Nephron progenitor cell (in vitro differentiated cells): ENCODE data around the gene CTXND1.
"Not testable (repeated sequence)": the region's sequence is repeated elsewhere in the genome, so short reads cannot be mapped to it uniquely, and the experiment has no call there.

Experiments used
- DNase-seq: peaks from one replicate; pipeline ENCODE4 v3.0.0; 2021
- H3K27ac Mint-ChIP-seq: 2 replicates; pipeline ENCODE4 v1.8.0; 2021; ENCODE audit warnings: mild to moderate bottlenecking, moderate library complexity, mixed read lengths
- H3K27me3 Mint-ChIP-seq: 2 replicates; pipeline ENCODE4 v1.8.0; 2021; ENCODE audit warnings: mild to moderate bottlenecking, low read depth, mixed read lengths; ENCODE audit not compliant: poor library complexity
- H3K36me3 Mint-ChIP-seq: 2 replicates; pipeline ENCODE4 v1.8.0; 2021; ENCODE audit warnings: low read depth, mixed read lengths
- H3K4me1 Mint-ChIP-seq: 2 replicates; pipeline ENCODE4 v1.8.0; 2021; ENCODE audit warnings: mixed read lengths
- H3K4me3 Mint-ChIP-seq: 2 replicates; pipeline ENCODE4 v1.8.0; 2021; ENCODE audit warnings: mild to moderate bottlenecking, moderate library complexity, mixed read lengths
- H3K9me3 Mint-ChIP-seq: 2 replicates; pipeline ENCODE4 v1.8.0; 2021; ENCODE audit warnings: mild to moderate bottlenecking, moderate library complexity, mixed read lengths
- TF ChIP-seq, protein P1 (sequence below): fragments of 200-600 bp; sonication (generic); IDR thresholded peaks from 2 replicates; pipeline ENCODE4 v1.5.0; 2021; ENCODE audit warnings: antibody characterized with exemption

CTXND1 gene

DNA sequence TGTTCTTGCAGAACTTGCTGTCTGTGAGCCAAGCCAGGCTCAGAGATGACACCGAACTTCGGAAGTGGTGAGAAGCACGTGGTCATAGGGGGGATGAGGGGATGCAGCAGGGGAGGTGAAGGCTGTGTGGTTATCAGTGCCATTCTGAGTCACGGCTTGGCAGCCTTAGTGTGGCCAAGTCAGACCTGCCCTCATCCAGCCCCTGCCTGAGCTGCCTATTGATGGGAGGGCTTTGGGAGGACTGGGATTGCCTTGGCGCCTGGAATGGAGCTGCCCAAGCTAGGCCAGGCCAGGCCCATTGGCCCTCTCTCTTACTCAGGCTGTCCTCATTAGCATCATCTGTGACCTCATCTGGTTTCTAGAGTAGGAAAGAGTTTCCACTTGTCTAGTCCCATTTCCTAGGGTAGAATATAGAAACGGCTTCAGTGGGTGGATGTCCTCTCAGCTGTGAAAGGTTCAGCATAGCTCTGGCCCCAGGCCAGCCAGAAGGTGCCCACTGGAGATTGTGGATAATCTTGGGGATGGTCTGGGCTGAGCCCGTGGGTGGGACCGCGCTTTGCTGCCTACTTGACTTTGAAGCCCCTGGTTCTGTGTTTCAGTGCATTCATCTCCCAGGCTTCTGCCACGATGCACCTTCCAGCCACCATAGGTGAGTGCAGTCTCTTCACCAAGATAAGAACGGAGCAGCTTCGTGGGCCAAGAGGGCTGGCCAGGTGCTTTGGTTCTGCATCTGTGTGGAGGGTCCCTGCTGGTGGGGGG, 92.0 kb downstream of the CTXND1 start:
- no peak for DNase-seq
- H3K4me1 Mint-ChIP-seq, result peaks cover 49% of the 10 kb centered on the region
- TF ChIP-seq, protein P1, sequence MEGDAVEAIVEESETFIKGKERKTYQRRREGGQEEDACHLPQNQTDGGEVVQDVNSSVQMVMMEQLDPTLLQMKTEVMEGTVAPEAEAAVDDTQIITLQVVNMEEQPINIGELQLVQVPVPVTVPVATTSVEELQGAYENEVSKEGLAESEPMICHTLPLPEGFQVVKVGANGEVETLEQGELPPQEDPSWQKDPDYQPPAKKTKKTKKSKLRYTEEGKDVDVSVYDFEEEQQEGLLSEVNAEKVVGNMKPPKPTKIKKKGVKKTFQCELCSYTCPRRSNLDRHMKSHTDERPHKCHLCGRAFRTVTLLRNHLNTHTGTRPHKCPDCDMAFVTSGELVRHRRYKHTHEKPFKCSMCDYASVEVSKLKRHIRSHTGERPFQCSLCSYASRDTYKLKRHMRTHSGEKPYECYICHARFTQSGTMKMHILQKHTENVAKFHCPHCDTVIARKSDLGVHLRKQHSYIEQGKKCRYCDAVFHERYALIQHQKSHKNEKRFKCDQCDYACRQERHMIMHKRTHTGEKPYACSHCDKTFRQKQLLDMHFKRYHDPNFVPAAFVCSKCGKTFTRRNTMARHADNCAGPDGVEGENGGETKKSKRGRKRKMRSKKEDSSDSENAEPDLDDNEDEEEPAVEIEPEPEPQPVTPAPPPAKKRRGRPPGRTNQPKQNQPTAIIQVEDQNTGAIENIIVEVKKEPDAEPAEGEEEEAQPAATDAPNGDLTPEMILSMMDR, result no peak
- H3K4me3 Mint-ChIP-seq, result no peak overlapping the region
- H3K9me3 Mint-ChIP-seq, result no peaks in the 10 kb centered on the region
- H3K27ac Mint-ChIP-seq, result no peak overlapping the region
- peaks cover 12% of the 10 kb centered on the region for H3K27me3 Mint-ChIP-seq
- peaks cover 60% of the 10 kb centered on the region for H3K36me3 Mint-ChIP-seq

DNA sequence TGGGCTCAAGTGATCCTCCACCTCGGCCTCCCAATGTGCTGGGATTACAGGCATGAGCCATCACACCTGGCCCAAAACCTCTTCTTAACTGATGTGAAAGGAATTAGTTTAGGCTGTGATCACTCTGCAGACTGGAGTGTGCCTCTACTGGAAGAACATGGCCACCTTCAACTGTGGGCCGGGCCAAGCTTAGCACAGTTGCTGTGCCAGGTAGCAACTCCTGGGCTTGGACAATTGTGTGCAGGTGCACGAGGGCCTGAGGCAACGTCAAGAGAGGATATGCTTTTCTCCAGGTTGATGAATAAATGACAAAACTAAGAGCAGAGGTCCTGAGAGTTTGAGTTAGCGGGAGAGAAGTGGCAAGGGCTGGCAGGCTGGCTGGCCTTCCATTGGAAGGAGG, 92.7 kb downstream of the CTXND1 start:
- TF ChIP-seq, protein P1, result no peak
- Mint-ChIP-seq H3K36me3 (peaks cover 53% of the 10 kb centered on the region), H3K9me3 (no peaks in the 10 kb centered on the region), H3K4me3 (no peak overlapping the region), H3K27me3 (peaks cover 12% of the 10 kb centered on the region), H3K4me1 (peaks cover 56% of the 10 kb centered on the region), H3K27ac (no peak overlapping the region)
- DNase-seq, result no peak

DNA sequence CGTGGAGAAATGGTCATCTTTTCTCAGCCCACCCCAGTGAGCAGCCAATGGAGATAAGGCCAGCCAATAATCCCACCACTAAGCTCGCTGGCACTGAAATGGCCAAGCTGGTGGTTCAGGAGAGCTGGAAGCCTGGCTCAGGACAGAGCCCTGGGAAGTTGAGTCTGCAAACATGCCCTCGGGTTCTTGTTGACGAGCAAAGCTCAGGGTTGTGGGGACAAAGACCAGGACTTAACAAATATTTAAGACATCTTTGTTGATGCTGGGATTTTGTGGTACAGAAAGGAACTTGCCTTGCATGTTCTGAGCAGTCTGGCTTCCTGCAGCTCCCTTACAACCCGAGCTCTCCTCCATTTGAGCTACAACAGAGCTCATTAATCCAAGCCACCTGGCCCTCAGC, 94.8 kb downstream of the CTXND1 start:
- no peak for DNase-seq
- TF ChIP-seq, protein P1, result no peak
- Mint-ChIP-seq H3K4me1 (peaks cover 71% of the 10 kb centered on the region), H3K4me3 (no peak overlapping the region), H3K27me3 (peaks cover 7% of the 10 kb centered on the region), H3K9me3 (no peaks in the 10 kb centered on the region), H3K36me3 (peaks cover 34% of the 10 kb centered on the region), H3K27ac (no peak overlapping the region)

DNA sequence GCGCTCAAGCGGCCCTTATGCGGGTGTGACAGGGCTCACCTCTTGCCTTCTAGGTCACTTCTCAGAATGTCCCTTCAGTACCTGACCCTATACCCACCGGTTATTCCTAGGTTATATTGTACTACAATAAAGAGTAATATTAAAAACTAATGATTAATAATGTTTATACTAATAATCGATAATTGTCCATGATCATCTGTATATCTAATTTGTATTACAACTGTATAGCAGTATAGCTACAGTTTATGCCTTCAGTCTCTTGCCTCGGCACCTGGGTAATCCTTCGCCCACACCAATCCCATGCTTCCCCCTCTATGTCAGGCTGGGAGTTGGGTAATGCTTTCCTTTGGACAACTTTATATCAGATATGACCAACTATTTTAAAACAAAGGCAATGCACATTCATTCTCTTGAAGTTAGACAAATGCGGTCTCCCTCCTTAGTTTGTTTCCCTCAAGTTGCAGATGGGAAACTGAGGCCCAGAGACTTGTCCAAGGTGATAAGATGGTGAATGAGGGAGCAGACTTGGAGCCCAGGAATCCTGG, 95.8 kb downstream of the CTXND1 start:
- Mint-ChIP-seq H3K27ac (peak overlapping the region; percentile 96), H3K27me3 (peaks cover 7% of the 10 kb centered on the region), H3K36me3 (peaks cover 28% of the 10 kb centered on the region), H3K4me1 (peaks cover 80% of the 10 kb centered on the region), H3K9me3 (no peaks in the 10 kb centered on the region), H3K4me3 (peak overlapping the region; percentile 96)
- no peak for DNase-seq
- TF ChIP-seq, protein P1, result no peak

DNA sequence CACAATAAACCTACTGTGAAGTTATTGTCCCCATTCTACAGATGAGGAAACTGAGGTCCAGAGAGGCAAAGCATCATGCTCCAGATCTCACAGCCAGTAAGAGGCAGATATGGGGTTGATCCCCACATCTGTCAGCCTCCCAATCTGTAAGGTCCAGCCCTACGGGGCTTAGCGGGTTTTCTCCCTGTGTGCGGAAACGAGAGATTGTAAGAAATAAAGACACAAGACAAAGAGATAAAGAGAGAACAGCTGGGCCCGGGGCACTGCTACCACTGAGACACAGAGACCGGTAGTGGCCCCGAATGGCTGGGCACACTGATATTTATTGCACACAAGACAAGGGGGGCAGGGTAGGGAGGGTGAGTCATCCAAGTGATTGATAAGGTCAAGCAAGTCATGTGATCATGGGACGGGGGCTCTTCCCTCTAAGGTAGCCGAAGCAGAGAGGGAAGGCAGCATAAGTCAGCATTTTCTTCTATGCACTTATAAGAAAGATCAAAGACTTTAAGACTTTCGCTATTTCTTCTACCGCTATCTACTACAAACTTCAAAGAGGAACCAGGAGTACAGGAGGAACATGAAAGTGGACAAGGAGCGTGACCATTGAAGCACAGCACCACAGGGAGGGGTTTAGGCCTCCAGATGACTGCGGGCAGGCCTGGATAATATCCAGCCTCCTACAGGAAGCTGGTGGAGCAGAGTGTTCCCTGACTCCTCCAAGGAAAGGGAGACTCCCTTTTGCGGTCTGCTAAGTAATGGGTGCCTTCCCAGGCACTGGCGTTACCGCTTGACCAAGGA, 96.4 kb downstream of the CTXND1 start:
- Mint-ChIP-seq H3K36me3 (peaks cover 23% of the 10 kb centered on the region), H3K4me3 (peak overlapping the region; percentile 96), H3K27ac (peak overlapping the region; percentile 96), H3K4me1 (peaks cover 84% of the 10 kb centered on the region), H3K27me3 (peaks cover 10% of the 10 kb centered on the region)
- DNase-seq, result peak; percentile 46
- H3K9me3 Mint-ChIP-seq, result not testable (repeated sequence)

DNA sequence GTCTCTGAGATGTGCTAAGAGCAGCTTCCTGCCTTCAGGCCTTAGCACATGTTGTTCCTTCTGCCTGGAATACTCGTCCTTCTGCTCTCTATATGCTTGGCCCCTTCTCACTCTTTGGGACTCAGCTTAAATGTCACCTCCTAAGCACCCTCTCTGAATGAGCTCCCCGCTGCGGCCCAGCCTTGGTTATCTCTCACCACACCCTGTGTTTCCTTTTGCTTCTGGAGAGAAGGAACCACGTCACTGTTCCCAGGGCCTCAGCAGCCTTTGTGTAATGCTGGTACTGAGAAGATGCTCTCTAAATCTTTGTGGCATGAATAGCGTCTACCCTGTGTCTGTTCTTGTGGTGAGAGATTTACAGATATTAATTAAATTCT, 97.0 kb downstream of the CTXND1 start:
- TF ChIP-seq, protein P1, result no peak
- no peaks in the 10 kb centered on the region for H3K9me3 Mint-ChIP-seq
- peak overlapping the region; percentile 96 for H3K27ac Mint-ChIP-seq
- H3K4me1 Mint-ChIP-seq, result peaks cover 78% of the 10 kb centered on the region
- peaks cover 17% of the 10 kb centered on the region for H3K36me3 Mint-ChIP-seq
- H3K27me3 Mint-ChIP-seq, result peaks cover 12% of the 10 kb centered on the region
- no peak for DNase-seq
- H3K4me3 Mint-ChIP-seq, result peak overlapping the region; percentile 96
